RWPE2 (cell line): ENCODE results near the gene CYP4A22.

Experiments used
- ATAC-seq: fragments of 200-7000 bp; cut with Tn5 transposase; 3 replicates; pipeline ENCODE4 v1.9.1; 2021; ENCODE audit warnings: low read depth
- DNase-seq: peaks from one replicate; pipeline ENCODE4 v3.0.0-alpha.2; 2020; ENCODE audit warnings: low spot score
- H3K27ac ChIP-seq: fragments of 450-650 bp; 2 replicates; pipeline ENCODE4 v1.5.1; 2017; ENCODE audit warnings: mild to moderate bottlenecking; ENCODE audit not compliant: poor library complexity, severe bottlenecking
- H3K27me3 ChIP-seq: fragments of 250-450 bp; sonication (Bioruptor Pico); 2 replicates; pipeline ENCODE4 v1.5.1; 2021; ENCODE audit warnings: mild to moderate bottlenecking, moderate library complexity; ENCODE audit not compliant: insufficient read depth, poor library complexity, severe bottlenecking
- H3K36me3 ChIP-seq: fragments of 250-450 bp; sonication (Bioruptor Pico); 2 replicates; pipeline ENCODE4 v1.5.1; 2020; ENCODE audit warnings: low read depth, mild to moderate bottlenecking, moderate library complexity
- H3K4me1 ChIP-seq: fragments of 250-450 bp; sonication (Bioruptor Pico); 2 replicates; pipeline ENCODE4 v1.5.1; 2021; ENCODE audit warnings: mild to moderate bottlenecking, moderate library complexity; ENCODE audit not compliant: insufficient read depth, poor library complexity, severe bottlenecking
- H3K4me3 ChIP-seq: fragments of 250-450 bp; sonication (Bioruptor Pico); 2 replicates; pipeline ENCODE4 v1.5.1; 2021; ENCODE audit warnings: mild to moderate bottlenecking, moderate library complexity; ENCODE audit not compliant: severe bottlenecking
- H3K9me3 ChIP-seq: fragments of 250-450 bp; sonication (Bioruptor Pico); 2 replicates; pipeline ENCODE4 v1.5.1; 2021; ENCODE audit warnings: mild to moderate bottlenecking, moderate library complexity; ENCODE audit not compliant: severe bottlenecking
- CTCF ChIP-seq: fragments of 450-650 bp; IDR thresholded peaks from one replicate; pipeline ENCODE4 v1.5.1; 2017; ENCODE audit warnings: mild to moderate bottlenecking, moderate library complexity; ENCODE audit not compliant: poor library complexity, severe bottlenecking

The CYP4A22 gene

GRCh38 chr1:47179988-47180563 lies 42.8 kb downstream of the CYP4A22 start:
- ATAC-seq (no peak), DNase-seq (peak; percentile 9)

GRCh38 chr1:47180603-47181094 lies 43.4 kb downstream of the CYP4A22 start:
- no peaks in the 10 kb centered on the region for H3K4me1 ChIP-seq
- H3K9me3 ChIP-seq = no peaks in the 10 kb centered on the region
- ATAC-seq (no peak), DNase-seq (peak; percentile 18)
- no peak overlapping the region for H3K27ac ChIP-seq
- TF ChIP-seq CTCF = no peak
- no peaks in the 10 kb centered on the region for H3K36me3 ChIP-seq
- no peak overlapping the region for H3K4me3 ChIP-seq
- no peaks in the 10 kb centered on the region for H3K27me3 ChIP-seq

More at GRCh38 chr1:47179988-47180563, 42.8 kb downstream of the CYP4A22 start:
- Histone ChIP-seq H3K27me3 (no peaks in the 10 kb centered on the region), H3K27ac (no peak overlapping the region), H3K4me1 (no peaks in the 10 kb centered on the region), H3K9me3 (no peaks in the 10 kb centered on the region), H3K4me3 (no peak overlapping the region), H3K36me3 (no peaks in the 10 kb centered on the region)
- TF ChIP-seq CTCF = no peak

GRCh38 chr1:47181095-47181954 lies 44.1 kb downstream of the CYP4A22 start:
- no peaks in the 10 kb centered on the region for H3K36me3 ChIP-seq
- no peak overlapping the region for H3K4me3 ChIP-seq
- H3K27ac ChIP-seq = no peak overlapping the region
- no peaks in the 10 kb centered on the region for H3K9me3 ChIP-seq
- ATAC-seq = no peak
- peak; percentile 31 for DNase-seq
- TF ChIP-seq CTCF = no peak
- H3K27me3 ChIP-seq = no peaks in the 10 kb centered on the region
- H3K4me1 ChIP-seq = no peaks in the 10 kb centered on the region

- H3K27me3 ChIP-seq = no peaks in the 10 kb centered on the region
- no peak overlapping the region for H3K4me3 ChIP-seq
- ATAC-seq (no peak), DNase-seq (peak; percentile 28)
- no peak overlapping the region for H3K27ac ChIP-seq
- H3K36me3 ChIP-seq = no peaks in the 10 kb centered on the region
- H3K9me3 ChIP-seq = no peaks in the 10 kb centered on the region
- no peak for TF ChIP-seq CTCF
- H3K4me1 ChIP-seq = no peaks in the 10 kb centered on the region
These were observed 44.9 kb downstream of the CYP4A22 start for GRCh38 chr1:47181955-47182675.
